ENCODE measurements around the gene PRKAR2A. TPM values are rescaled to one million over a fixed set of nuclear protein-coding genes. Genes with fewer than 3 reads are reported as not detected.
"Not testable (repeated sequence)": the region's sequence is repeated elsewhere in the genome, so short reads cannot be mapped to it uniquely, and the experiment has no call there.

PRKAR2A gene
- total and polyA plus RNA-seq, 2 donors (not counting 1 experiment from before 2014, with no cell fraction given): 17.8 to 19.1 TPM

GRCh38 chr3:48727511-48727910 is 120.2 kb downstream of the PRKAR2A start:
- Histone ChIP-seq H3K36me3 (ENCODE audit: control insufficient read depth, insufficient read depth, low read length) (no peaks in the 10 kb centered on the region), H3K4me1 (ENCODE audit: control insufficient read depth, extremely low read depth, insufficient read depth, low read length) (no peaks in the 10 kb centered on the region), H3K27ac (ENCODE audit: insufficient read depth, low read length) (no peak overlapping the region), H3K9me3 (ENCODE audit: control insufficient read depth, insufficient read depth, low read depth, low read length) (no peaks in the 10 kb centered on the region), H3K4me2 (ENCODE audit: extremely low read depth, insufficient read depth, low read length) (no peak overlapping the region), H2AFZ (ENCODE audit: low read length) (no peak overlapping the region), H4K20me1 (ENCODE audit: control insufficient read depth, extremely low read depth, insufficient read depth, low read length) (no peaks in the 10 kb centered on the region), H3K27me3 (ENCODE audit: control insufficient read depth, insufficient read depth, low read length) (peaks cover 3% of the 10 kb centered on the region), H3K9ac (ENCODE audit: insufficient read depth, low read length) (no peak overlapping the region), H3K79me2 (ENCODE audit: control insufficient read depth, insufficient read depth, low read length) (no peaks in the 10 kb centered on the region), H3K4me3 (replicated peaks in 1 of 4; ENCODE audit: control extremely low read depth in 1 of 4, insufficient read depth in 1 of 4, low read depth in 3 of 4, low read length in 4 of 4) (no peak overlapping the region)
- no peak for DNase-seq (ENCODE audit: low read depth in 2 of 2)
- TF ChIP-seq EZH2 (IDR thresholded peaks at IDR 0.05; ENCODE audit: low read length, missing control alignments): no peak
- TF ChIP-seq CTCF (conservative IDR thresholded peaks at IDR 0.05 in 1 of 2, IDR thresholded peaks at IDR 0.05 in 1 of 2; ENCODE audit: low read depth in 1 of 2, low read length in 2 of 2): no peak

GRCh38 chr3:48725185-48725855 is 122.4 kb downstream of the PRKAR2A start:
- not testable (repeated sequence) for H3K27me3 ChIP-seq (ENCODE audit: control insufficient read depth, insufficient read depth, low read length)

GRCh38 chr3:48723725-48724124 is 123.9 kb downstream of the PRKAR2A start:
- DNase-seq (ENCODE audit: low read depth in 2 of 2): no peak
- Histone ChIP-seq H2AFZ (ENCODE audit: low read length) (no peak overlapping the region), H4K20me1 (ENCODE audit: control insufficient read depth, extremely low read depth, insufficient read depth, low read length) (no peaks in the 10 kb centered on the region), H3K4me2 (ENCODE audit: extremely low read depth, insufficient read depth, low read length) (no peak overlapping the region), H3K27ac (ENCODE audit: insufficient read depth, low read length) (no peak overlapping the region), H3K9me3 (ENCODE audit: control insufficient read depth, insufficient read depth, low read depth, low read length) (no peaks in the 10 kb centered on the region), H3K4me1 (ENCODE audit: control insufficient read depth, extremely low read depth, insufficient read depth, low read length) (peaks cover 3% of the 10 kb centered on the region), H3K79me2 (ENCODE audit: control insufficient read depth, insufficient read depth, low read length) (no peaks in the 10 kb centered on the region), H3K36me3 (ENCODE audit: control insufficient read depth, insufficient read depth, low read length) (no peaks in the 10 kb centered on the region), H3K4me3 (replicated peaks in 1 of 4; ENCODE audit: control extremely low read depth in 1 of 4, insufficient read depth in 1 of 4, low read depth in 3 of 4, low read length in 4 of 4) (no peak overlapping the region), H3K9ac (ENCODE audit: insufficient read depth, low read length) (no peak overlapping the region), H3K27me3 (ENCODE audit: control insufficient read depth, insufficient read depth, low read length) (peaks cover 3% of the 10 kb centered on the region)
- TF ChIP-seq EZH2 (IDR thresholded peaks at IDR 0.05; ENCODE audit: low read length, missing control alignments): no peak
- TF ChIP-seq CTCF (conservative IDR thresholded peaks at IDR 0.05 in 1 of 2, IDR thresholded peaks at IDR 0.05 in 1 of 2; ENCODE audit: low read depth in 1 of 2, low read length in 2 of 2): no peak

More at GRCh38 chr3:48725185-48725855, 122.4 kb downstream of the PRKAR2A start:
- H3K4me3 ChIP-seq (replicated peaks in 1 of 4; ENCODE audit: control extremely low read depth in 1 of 4, insufficient read depth in 1 of 4, low read depth in 3 of 4, low read length in 4 of 4); H2AFZ ChIP-seq (ENCODE audit: low read length); H3K36me3 ChIP-seq (ENCODE audit: control insufficient read depth, insufficient read depth, low read length); DNase-seq (ENCODE audit: low read depth in 2 of 2); H3K4me2 ChIP-seq (ENCODE audit: extremely low read depth, insufficient read depth, low read length); H3K27ac ChIP-seq (ENCODE audit: insufficient read depth, low read length); H3K9ac ChIP-seq (ENCODE audit: insufficient read depth, low read length); H4K20me1 ChIP-seq (ENCODE audit: control insufficient read depth, extremely low read depth, insufficient read depth, low read length); H3K79me2 ChIP-seq (ENCODE audit: control insufficient read depth, insufficient read depth, low read length); H3K4me1 ChIP-seq (ENCODE audit: control insufficient read depth, extremely low read depth, insufficient read depth, low read length); H3K9me3 ChIP-seq (ENCODE audit: control insufficient read depth, insufficient read depth, low read depth, low read length): not testable (repeated sequence)

- not testable (repeated sequence) for H3K4me3 ChIP-seq (replicated peaks in 1 of 4; ENCODE audit: control extremely low read depth in 1 of 4, insufficient read depth in 1 of 4, low read depth in 3 of 4, low read length in 4 of 4); DNase-seq (ENCODE audit: low read depth in 2 of 2); H3K4me1 ChIP-seq (ENCODE audit: control insufficient read depth, extremely low read depth, insufficient read depth, low read length); H3K4me2 ChIP-seq (ENCODE audit: extremely low read depth, insufficient read depth, low read length); H2AFZ ChIP-seq (ENCODE audit: low read length); H4K20me1 ChIP-seq (ENCODE audit: control insufficient read depth, extremely low read depth, insufficient read depth, low read length); H3K9ac ChIP-seq (ENCODE audit: insufficient read depth, low read length); H3K79me2 ChIP-seq (ENCODE audit: control insufficient read depth, insufficient read depth, low read length); H3K27ac ChIP-seq (ENCODE audit: insufficient read depth, low read length); H3K9me3 ChIP-seq (ENCODE audit: control insufficient read depth, insufficient read depth, low read depth, low read length); H3K36me3 ChIP-seq (ENCODE audit: control insufficient read depth, insufficient read depth, low read length); H3K27me3 ChIP-seq (ENCODE audit: control insufficient read depth, insufficient read depth, low read length)
These were observed 124.4 kb downstream of the PRKAR2A start for GRCh38 chr3:48723293-48723692.
